HEK293 (cell line): ENCODE measurements around the gene TRUB2.

ENCODE experiments used
- CTCF ChIA-PET: fragments of 350-600 bp; formaldehyde crosslinking; extraction: SDS; loops from one replicate; lab custom pipeline; 2021; ENCODE audit warnings: antibody characterized with exemption; lab: Yijun Ruan, JAX
- POLR2A ChIA-PET: fragments of 300-600 bp; formaldehyde crosslinking; extraction: SDS; loops from one replicate; lab custom pipeline; 2020; ENCODE audit warnings: antibody characterized with exemption, inconsistent platforms; lab: Yijun Ruan, JAX
- H3K27ac ChIP-seq: fragments of 200-500 bp; sonication (Bioruptor generic); 2 replicates; pipeline ENCODE4 v1.5.1; 2014; ENCODE audit warnings: low read depth, low read length, control low read depth, inconsistent platforms; ENCODE audit errors: extremely low read depth
- H3K36me3 ChIP-seq, 2 experiments: fragments of 200-500 bp in 1 of 2; sonication (Bioruptor generic) in 1 of 2; 1 replicate in 1 of 2; 2 replicates in 1 of 2; pipeline ENCODE4 v1.5.1; 2014 to 2017; ENCODE audit warnings: inconsistent platforms in 2 of 2, low read length in 2 of 2; ENCODE audit not compliant: control insufficient read depth in 2 of 2, insufficient read depth in 1 of 2
- H3K4me1 ChIP-seq: fragments of 200-500 bp; sonication (Bioruptor generic); 2 replicates; pipeline ENCODE4 v1.5.1; 2014; ENCODE audit warnings: mild to moderate bottlenecking, low read length, inconsistent platforms; ENCODE audit not compliant: control insufficient read depth, insufficient read depth
- H3K4me3 ChIP-seq: 2 replicates; pipeline ENCODE4 v1.5.1; 2011; ENCODE audit warnings: low read depth, mild to moderate bottlenecking, control low read depth, low read length, moderate library complexity
- H3K9me3 ChIP-seq: fragments of 200-500 bp; sonication (Bioruptor generic); 2 replicates; pipeline ENCODE4 v1.5.1; 2014; ENCODE audit warnings: low read depth, low read length, inconsistent platforms; ENCODE audit not compliant: control insufficient read depth, insufficient read depth
- ELK4 ChIP-seq: IDR thresholded peaks from 2 replicates; pipeline ENCODE4 v1.6.1; 2011; ENCODE audit warnings: mild to moderate bottlenecking, low read depth, low read length, borderline replicate concordance
- HOXD13 ChIP-seq: sonication (generic); formaldehyde crosslinking; IDR thresholded peaks from 2 replicates; pipeline ENCODE4 v1.8.0; 2022; ENCODE audit warnings: missing genetic modification reagents, borderline replicate concordance
- IKZF3 ChIP-seq: fragments of 450-650 bp; IDR thresholded peaks from 2 replicates; pipeline ENCODE4 v1.5.0; 2018; ENCODE audit warnings: missing biosample characterization, mild to moderate bottlenecking, missing genetic modification characterization, moderate library complexity
- KLF10 ChIP-seq: fragments of 450-650 bp; IDR thresholded peaks from 2 replicates; pipeline ENCODE4 v1.5.1; 2018; ENCODE audit warnings: missing biosample characterization, mild to moderate bottlenecking, missing genetic modification characterization
- KLF17 ChIP-seq: fragments of 450-650 bp; formaldehyde crosslinking; IDR thresholded peaks from 2 replicates; pipeline ENCODE4 v1.5.1; 2016; ENCODE audit warnings: missing biosample characterization, missing genetic modification characterization
- MZF1 ChIP-seq: fragments of 450-650 bp; formaldehyde crosslinking; IDR thresholded peaks from 2 replicates; pipeline ENCODE4 v1.5.1; 2017; ENCODE audit warnings: missing biosample characterization, missing genetic modification characterization, borderline replicate concordance
- PRDM10 ChIP-seq: fragments of 450-650 bp; formaldehyde crosslinking; IDR thresholded peaks from 2 replicates; pipeline ENCODE4 v1.5.1; 2016; ENCODE audit warnings: missing biosample characterization, missing genetic modification characterization
- SCRT1 ChIP-seq: fragments of 450-650 bp; formaldehyde crosslinking; IDR thresholded peaks from 2 replicates; pipeline ENCODE4 v1.5.1; 2016; ENCODE audit warnings: missing biosample characterization, missing genetic modification characterization, borderline replicate concordance
- SCRT2 ChIP-seq: fragments of 450-650 bp; formaldehyde crosslinking; IDR thresholded peaks from 2 replicates; pipeline ENCODE4 v1.5.1; 2016; ENCODE audit warnings: missing biosample characterization, missing genetic modification characterization
- SETDB1 ChIP-seq: IDR thresholded peaks from one replicate; pipeline ENCODE4 v1.6.1; 2017; ENCODE audit warnings: mild to moderate bottlenecking, low read length, moderate library complexity, mixed read lengths; ENCODE audit not compliant: insufficient read length
- SP2 ChIP-seq: fragments of 450-650 bp; formaldehyde crosslinking; IDR thresholded peaks from 2 replicates; pipeline ENCODE4 v1.5.1; 2016; ENCODE audit warnings: missing biosample characterization, missing genetic modification characterization
- SP7 ChIP-seq: fragments of 450-650 bp; formaldehyde crosslinking; IDR thresholded peaks from 2 replicates; pipeline ENCODE4 v1.5.1; 2016; ENCODE audit warnings: missing biosample characterization, missing genetic modification characterization
- ZBTB11 ChIP-seq: fragments of 450-650 bp; formaldehyde crosslinking; conservative IDR thresholded peaks from 2 replicates; pipeline ENCODE4 v1.5.1; 2016; ENCODE audit warnings: low read depth, missing biosample characterization, missing genetic modification characterization
- ZBTB17 ChIP-seq: fragments of 450-650 bp; formaldehyde crosslinking; IDR thresholded peaks from 2 replicates; pipeline ENCODE4 v1.5.1; 2016; ENCODE audit warnings: missing biosample characterization, missing genetic modification characterization
- ZBTB21 ChIP-seq: fragments of 450-650 bp; formaldehyde crosslinking; IDR thresholded peaks from 2 replicates; pipeline ENCODE4 v1.5.1; 2017; ENCODE audit warnings: missing biosample characterization, missing genetic modification characterization
- ZBTB26 ChIP-seq: fragments of 450-650 bp; formaldehyde crosslinking; optimal IDR thresholded peaks from 2 replicates; pipeline ENCODE3; 2016; ENCODE audit warnings: missing biosample characterization, mild to moderate bottlenecking, missing genetic modification characterization
- ZEB2 ChIP-seq: fragments of 450-650 bp; formaldehyde crosslinking; IDR thresholded peaks from 2 replicates; pipeline ENCODE4 v1.5.1; 2016; ENCODE audit warnings: missing biosample characterization, missing genetic modification characterization
- ZNF169 ChIP-seq: fragments of 450-650 bp; formaldehyde crosslinking; IDR thresholded peaks from 2 replicates; pipeline ENCODE4 v1.5.1; 2016; ENCODE audit warnings: missing biosample characterization, missing genetic modification characterization
- ZNF335 ChIP-seq: fragments of 450-650 bp; formaldehyde crosslinking; conservative IDR thresholded peaks from 2 replicates; pipeline ENCODE4 v1.5.1; 2016; ENCODE audit warnings: missing biosample characterization, missing genetic modification characterization
- ZNF341 ChIP-seq: fragments of 450-650 bp; formaldehyde crosslinking; IDR thresholded peaks from 2 replicates; pipeline ENCODE4; 2016; ENCODE audit warnings: low read depth, missing biosample characterization, missing genetic modification characterization
- ZNF366 ChIP-seq: fragments of 450-650 bp; formaldehyde crosslinking; conservative IDR thresholded peaks from 2 replicates; pipeline ENCODE4 v1.5.1; 2016; ENCODE audit warnings: missing biosample characterization, missing genetic modification characterization
- ZNF501 ChIP-seq: fragments of 450-650 bp; formaldehyde crosslinking; IDR thresholded peaks from 2 replicates; pipeline ENCODE4 v1.5.1; 2016; ENCODE audit warnings: missing biosample characterization, missing genetic modification characterization
- ZNF585B ChIP-seq: fragments of 450-650 bp; formaldehyde crosslinking; IDR thresholded peaks from 2 replicates; pipeline ENCODE4 v1.5.1; 2016; ENCODE audit warnings: missing biosample characterization, missing genetic modification characterization
- ZNF629 ChIP-seq: fragments of 450-650 bp; formaldehyde crosslinking; IDR thresholded peaks from 2 replicates; pipeline ENCODE4 v1.5.1; 2017; ENCODE audit warnings: missing biosample characterization, missing genetic modification characterization
- ZNF654 ChIP-seq: fragments of 450-650 bp; formaldehyde crosslinking; IDR thresholded peaks from 2 replicates; pipeline ENCODE4 v1.5.1; 2016; ENCODE audit warnings: low read depth, missing biosample characterization, missing genetic modification characterization
- ZXDB ChIP-seq: fragments of 450-650 bp; formaldehyde crosslinking; IDR thresholded peaks from 2 replicates; pipeline ENCODE4 v1.5.1; 2016; ENCODE audit warnings: missing biosample characterization, missing genetic modification characterization

TRUB2 gene

GRCh38 chr9:128276574-128277270, 45.5 kb downstream of the TRUB2 start (continued):
- TF ChIP-seq PRDM10 (peak; percentile 98), MZF1 (peak; percentile 56; the same call in 1 of the 2 replicates), ZNF335 (tag by site-specific recombination) (peak; percentile 48; the same call in 1 of the 2 replicates), SP2 (tag by site-specific recombination) (peak; percentile 64), IKZF3 (tag by site-specific recombination) (peak; percentile 32; the same call in 1 of the 2 replicates), ZNF501 (tag by site-specific recombination) (0 out of 2 replicates have a peak, but pooled peaks have one; percentile 44), ZBTB17 (0 out of 2 replicates have a peak, but pooled peaks have one; percentile 12), ZNF341 (peak; percentile 97), ZNF366 (no peak)

GRCh38 chr9:128276008-128276573, 46.2 kb downstream of the TRUB2 start, which contains the start of gene SWI5:
SWI5 (plus strand) TSS chr9:128276276.
- Histone ChIP-seq H3K27ac (peak within 1 kb of the TSS; percentile 51; the same call in 1 of the 2 replicates), H3K4me1 (no peaks in the 10 kb centered on the region), H3K4me3 (peak within 1 kb of the TSS; percentile 83), H3K9me3 (no peaks in the 10 kb centered on the region), H3K36me3 (peaks cover 0 to 21% of the 10 kb centered on the region in 2 experiments; a peak in 1 of 3 replicates)
- CTCF ChIA-PET, result interaction anchor here (0.5 to 0.9 kb wide), 2 partner anchors 21 to 1153 kb away, joined by 3 to 9 read pairs; no protein-coding TSS in a partner anchor
- POLR2A ChIA-PET, result interaction anchor here (0.5 to 1.9 kb wide), 36 partner anchors 9 to 554 kb away, joined by 3 to 23 read pairs (median 4); partner anchors contain the start of genes CERCAM, CIZ1, ODF2 and SLC27A4
- TF ChIP-seq SETDB1 (no peak), KLF10 (tag by site-specific recombination) (peak; percentile 92), SP2 (tag by site-specific recombination) (peak; percentile 96), ZXDB (peak; percentile 20; the same call in 1 of the 2 replicates), ZNF629 (tag by site-specific recombination) (peak; percentile 90), ZNF169 (tag by site-specific recombination) (no peak), ELK4 (peak; percentile 65; the same call in 1 of the 2 replicates), ZBTB21 (tag by site-specific recombination) (peak; percentile 78), ZEB2 (tag by site-specific recombination) (0 out of 2 replicates have a peak, but pooled peaks have one; percentile 28), SCRT1 (tag by site-specific recombination) (peak; percentile 91), ZBTB26 (peak; percentile 33), ZNF654 (tag by site-specific recombination) (no peak), ZNF585B (tag by site-specific recombination) (no peak), KLF17 (peak; percentile 41; the same call in 1 of the 2 replicates), HOXD13 (CRISPR knock-in tag) (no peak), SCRT2 (tag by site-specific recombination) (peak; percentile 94), ZBTB11 (tag by site-specific recombination) (peak; percentile 89), SP7 (tag by site-specific recombination) (peak; percentile 41)
